Kidney (tissue), 14 donors: ENCODE data around the gene MAFG. TPM values are rescaled to one million over a fixed set of nuclear protein-coding genes. Genes with fewer than 3 reads are reported as not detected.

Source experiments
- DNase-seq, 5 donors: peaks; one replicate each; pipeline ENCODE4 v3.0.0-alpha.2; 2013 to 2020
- FAIRE-seq: peaks from 2 replicates; lab custom pipeline; 2012; peaks lifted over from hg19 to GRCh38; lab: Jason Lieb, UNC
- H3K27ac ChIP-seq, 2 donors: one replicate each; pipeline ENCODE4 v1.7.0; 2013; ENCODE audit warnings: low read depth in 2 of 2, low read length in 2 of 2, inconsistent platforms in 1 of 2
- H3K27me3 ChIP-seq: one replicate; pipeline ENCODE4 v1.7.1; 2013; ENCODE audit warnings: low read length, inconsistent platforms; ENCODE audit not compliant: control insufficient read depth, insufficient read depth
- H3K36me3 ChIP-seq, 3 donors: one replicate each; pipeline versions ENCODE4 v1.7.0 to v1.7.1; 2013; ENCODE audit warnings: low read length in 3 of 3, control low read depth in 1 of 3, inconsistent platforms in 1 of 3; ENCODE audit not compliant: insufficient read depth in 3 of 3, control insufficient read depth in 2 of 3
- H3K4me1 ChIP-seq, 3 donors: one replicate each; pipeline versions ENCODE4 v1.7.0 to v1.7.1; 2013; ENCODE audit warnings: low read length in 3 of 3, inconsistent platforms in 1 of 3, low read depth in 1 of 3; ENCODE audit not compliant: control insufficient read depth in 2 of 3, insufficient read depth in 2 of 3
- H3K4me3 ChIP-seq, 3 donors: one replicate each; pipeline versions ENCODE4 v1.7.0 to v1.8.1; 2013; ENCODE audit warnings: low read length in 3 of 3, control low read depth in 1 of 3, inconsistent platforms in 1 of 3
- H3K9ac ChIP-seq, 3 donors: one replicate each; pipeline versions ENCODE4 v1.7.0 to v1.7.1; 2013; ENCODE audit warnings: low read length in 3 of 3, control low read depth in 1 of 3, inconsistent platforms in 1 of 3
- H3K9me3 ChIP-seq, 3 donors: one replicate each; pipeline versions ENCODE4 v1.7.0 to v1.7.1; 2013; ENCODE audit warnings: low read length in 3 of 3, control low read depth in 1 of 3, inconsistent platforms in 1 of 3; ENCODE audit not compliant: control insufficient read depth in 2 of 3, insufficient read depth in 1 of 3
- intact Hi-C: fragments of 100-400 bp; cut with DNase I; formaldehyde crosslinking; loops from one replicate; pipeline ENCODE4 v1.11.1; 2022
- polyA plus RNA-seq: library from polyadenylated mRNA; stranded (reverse); fragments of 350-450 nt; fragmentation: Illumina TruSeq; extraction: RNeasy Lipid Tissue Mini Kit (QIAGEN cat#74804); gene quantifications from one replicate; pipeline ENCODE4 v1.2.3, GENCODE V29; 2014; ENCODE audit warnings: low read depth, low replicate concordance; ENCODE audit not compliant: insufficient read depth
- total RNA-seq: library from RNA; stranded (reverse); fragmentation: NEBNext Ultra II Directional; extraction: Animal tissue kit (Norgen Biotek cat#: 25700); gene quantifications from one replicate; pipeline ENCODE4 v1.2.1, GENCODE V29; 2021
- TF ChIP-seq, protein P1 (sequence below): IDR thresholded peaks from 3 replicates; pipeline ENCODE4 v1.5.1; 2012; ENCODE audit warnings: mild to moderate bottlenecking, moderate library complexity, borderline replicate concordance; ENCODE audit not compliant: insufficient read depth; ENCODE audit errors: extremely low read depth
- donor health status: control.
- donor health status: control.
- donor health status: control.
- donor health status: control.
- donor health status: control.
- donor health status: DM: yes; HTN: yes; CAD: no.
- donor health status: Normal renal cell carcinoma (clear cell type).

The MAFG gene
- total and polyA plus RNA-seq, 2 donors from 2014 or later, result 8.3 to 18.2 TPM

DNA sequence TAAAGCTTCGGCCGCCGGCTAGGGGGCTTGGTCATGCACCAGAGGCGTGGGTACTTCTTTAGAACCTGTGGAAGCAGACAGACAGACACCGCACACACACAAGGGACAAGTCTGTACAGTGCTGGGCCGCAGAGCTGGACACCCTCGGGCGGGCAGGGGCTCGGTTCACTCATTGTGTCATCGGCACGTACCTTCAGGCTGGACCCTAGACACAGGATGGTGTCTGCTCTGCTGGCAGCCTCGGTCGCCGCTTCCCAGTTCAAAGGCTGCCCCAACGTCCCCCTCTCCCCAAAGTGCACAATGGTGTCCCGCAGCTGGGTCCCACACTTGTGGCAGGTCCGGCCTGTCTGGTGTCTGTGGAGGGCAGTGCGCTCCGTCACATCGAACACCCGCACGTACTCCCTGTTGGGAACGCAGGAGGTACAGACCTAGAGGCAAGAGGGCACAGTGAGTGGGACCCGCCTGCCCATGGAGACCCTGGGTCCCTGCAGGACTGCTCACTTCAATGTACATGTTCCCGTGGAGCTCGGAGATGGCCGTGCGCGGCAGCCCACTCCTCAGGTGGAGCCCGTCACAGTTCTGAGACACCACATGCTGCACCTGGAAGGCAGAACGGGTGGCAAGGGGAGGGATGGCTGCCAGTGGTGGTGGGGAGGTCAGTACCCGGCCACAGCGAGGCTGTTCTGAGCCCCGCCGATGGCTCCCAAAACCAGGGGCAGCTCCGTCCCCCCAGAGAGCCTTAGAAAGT lies 13.3 kb downstream of the MAFG start:
- DNase-seq (no peak), FAIRE-seq (no peak)
- TF ChIP-seq, protein P1, sequence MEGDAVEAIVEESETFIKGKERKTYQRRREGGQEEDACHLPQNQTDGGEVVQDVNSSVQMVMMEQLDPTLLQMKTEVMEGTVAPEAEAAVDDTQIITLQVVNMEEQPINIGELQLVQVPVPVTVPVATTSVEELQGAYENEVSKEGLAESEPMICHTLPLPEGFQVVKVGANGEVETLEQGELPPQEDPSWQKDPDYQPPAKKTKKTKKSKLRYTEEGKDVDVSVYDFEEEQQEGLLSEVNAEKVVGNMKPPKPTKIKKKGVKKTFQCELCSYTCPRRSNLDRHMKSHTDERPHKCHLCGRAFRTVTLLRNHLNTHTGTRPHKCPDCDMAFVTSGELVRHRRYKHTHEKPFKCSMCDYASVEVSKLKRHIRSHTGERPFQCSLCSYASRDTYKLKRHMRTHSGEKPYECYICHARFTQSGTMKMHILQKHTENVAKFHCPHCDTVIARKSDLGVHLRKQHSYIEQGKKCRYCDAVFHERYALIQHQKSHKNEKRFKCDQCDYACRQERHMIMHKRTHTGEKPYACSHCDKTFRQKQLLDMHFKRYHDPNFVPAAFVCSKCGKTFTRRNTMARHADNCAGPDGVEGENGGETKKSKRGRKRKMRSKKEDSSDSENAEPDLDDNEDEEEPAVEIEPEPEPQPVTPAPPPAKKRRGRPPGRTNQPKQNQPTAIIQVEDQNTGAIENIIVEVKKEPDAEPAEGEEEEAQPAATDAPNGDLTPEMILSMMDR, result no peak
- Histone ChIP-seq H3K36me3 (peaks cover 0 to 35% (median 21%) of the 10 kb centered on the region in 3 donors), H3K27me3 (no peaks in the 10 kb centered on the region), H3K9me3 (no peaks in the 10 kb centered on the region), H3K4me1 (peaks cover 0 to 16% (median 8%) of the 10 kb centered on the region in 3 donors), H3K9ac (no peak overlapping the region), H3K27ac (no peak overlapping the region), H3K4me3 (no peak overlapping the region)
- intact Hi-C loops, result no loop called here

DNA sequence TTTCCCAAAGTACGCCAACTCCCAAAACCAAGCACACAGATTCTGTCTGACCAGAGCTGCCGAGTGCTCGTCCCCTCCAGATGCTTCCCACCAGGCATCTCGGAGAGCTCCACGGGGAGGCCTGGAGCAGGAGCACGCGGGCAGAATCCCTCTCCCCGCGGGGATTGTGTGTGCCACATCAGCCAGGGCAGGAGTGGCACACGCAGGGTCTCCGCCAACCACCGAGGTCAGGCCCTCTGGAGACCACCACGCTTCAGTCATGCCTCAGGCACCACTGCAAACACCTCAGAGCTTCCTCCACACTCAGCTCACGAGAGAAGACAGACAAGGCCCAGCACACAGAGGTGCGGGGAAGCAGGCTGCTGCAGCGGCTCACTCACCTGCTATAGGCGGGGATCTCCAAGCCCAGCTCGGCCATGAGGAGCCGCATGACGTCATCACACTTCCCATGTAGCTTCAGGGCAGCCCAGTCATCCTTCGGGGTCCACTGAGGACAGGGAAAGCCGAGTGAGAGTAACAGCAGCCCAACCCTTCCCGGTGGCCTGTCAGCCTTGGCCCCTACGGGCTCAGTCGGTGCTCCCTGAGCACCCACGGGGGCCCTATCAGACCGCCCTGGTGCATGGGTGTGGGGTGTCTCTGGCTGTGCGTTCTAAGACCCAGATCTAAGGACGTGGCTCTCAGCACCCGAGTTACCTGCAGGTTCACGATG lies 14.0 kb downstream of the MAFG start:
- Histone ChIP-seq H3K4me1 (peaks cover 0 to 16% (median 8%) of the 10 kb centered on the region in 3 donors), H3K27me3 (no peaks in the 10 kb centered on the region), H3K9me3 (no peaks in the 10 kb centered on the region), H3K4me3 (no peak overlapping the region), H3K9ac (no peak overlapping the region), H3K27ac (no peak overlapping the region), H3K36me3 (peaks cover 0 to 36% (median 21%) of the 10 kb centered on the region in 3 donors)
- intact Hi-C loops, result no loop called here
- TF ChIP-seq, protein P1, result no peak
- FAIRE-seq (no peak), DNase-seq (no peak)

DNA sequence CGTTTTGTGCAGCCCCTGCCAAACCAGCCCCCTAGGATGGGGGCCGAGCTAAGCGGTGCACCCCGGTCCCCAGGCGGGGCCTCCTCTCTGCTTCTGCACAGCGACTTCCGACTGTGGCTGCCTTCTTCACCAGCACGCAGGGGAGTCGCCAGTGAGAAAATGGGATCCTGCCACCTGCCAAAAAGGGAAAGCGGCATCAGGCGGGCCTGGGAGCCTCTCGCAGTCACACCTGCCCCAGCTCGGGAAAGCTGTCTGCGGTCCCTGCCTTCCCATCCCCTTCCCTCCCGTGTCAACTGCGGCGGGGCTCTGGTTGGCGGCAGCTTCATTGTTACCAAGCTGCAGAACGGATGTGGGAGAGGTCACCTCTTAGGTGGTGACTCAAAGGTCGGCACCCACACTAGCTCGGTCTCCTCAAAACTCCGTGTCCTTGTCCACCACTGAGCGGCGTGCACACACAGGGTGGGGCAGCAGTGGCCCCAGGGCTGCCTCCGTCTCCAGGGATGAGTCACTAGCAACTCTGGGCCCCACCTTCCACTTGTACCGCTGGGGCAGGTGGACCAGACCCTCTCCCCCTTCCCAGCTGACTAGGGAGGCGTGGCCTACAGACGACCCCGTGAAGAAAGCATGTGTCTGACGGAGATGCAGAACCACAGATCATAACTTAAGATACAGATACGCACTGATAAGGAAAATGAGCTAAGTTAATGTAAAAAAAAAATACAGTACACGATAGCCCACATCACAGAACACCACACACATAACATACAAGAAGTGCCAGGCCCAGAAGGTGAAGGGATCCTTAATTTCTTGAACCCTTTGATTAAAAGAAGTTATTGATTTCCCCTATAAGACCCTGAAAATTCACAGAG lies 14.9 kb downstream of the MAFG start:
- no peaks in the 10 kb centered on the region for H3K9me3 ChIP-seq

More for the DNA sequence above, 14.9 kb downstream of the MAFG start:
- no peak overlapping the region for H3K4me3 ChIP-seq
- H3K4me1 ChIP-seq, result peaks cover 0 to 16% (median 8%) of the 10 kb centered on the region in 3 donors
- no peak overlapping the region for H3K27ac ChIP-seq
- H3K9ac ChIP-seq, result no peak overlapping the region
- intact Hi-C loops, result no loop called here
- H3K36me3 ChIP-seq, result peaks cover 0 to 44% (median 23%) of the 10 kb centered on the region in 3 donors
- H3K27me3 ChIP-seq, result no peaks in the 10 kb centered on the region
- no peak for FAIRE-seq
- TF ChIP-seq, protein P1, result no peak
- DNase-seq, result no peak
